ENCODE results near the gene NTPCR.

The NTPCR gene

GRCh38 chr1:232962761-232963745 lies 12.6 kb downstream of the NTPCR start:
- CTCF ChIA-PET, result interaction anchor here (0.6 to 1.3 kb wide), 4 partner anchors 11 to 385 kb away, joined by 3 read pairs; no protein-coding TSS in a partner anchor
- Mint-ChIP-seq H3K4me1 (peaks cover 21% of the 10 kb centered on the region), H3K4me3 (no peak overlapping the region), H3K9me3 (peaks cover 6% of the 10 kb centered on the region), H3K36me3 (peaks cover 48% of the 10 kb centered on the region), H3K27me3 (no peaks in the 10 kb centered on the region), H3K27ac (no peak overlapping the region)
- DNase-seq, result no peak

GRCh38 chr1:232964601-232965000 lies 14.2 kb downstream of the NTPCR start:
- no peak for DNase-seq
- H3K27me3 Mint-ChIP-seq, result no peaks in the 10 kb centered on the region
- H3K36me3 Mint-ChIP-seq, result peaks cover 48% of the 10 kb centered on the region
- H3K4me1 Mint-ChIP-seq, result peaks cover 27% of the 10 kb centered on the region
- H3K9me3 Mint-ChIP-seq, result no peaks in the 10 kb centered on the region
- CTCF ChIA-PET, result interaction anchor here (3.3 kb wide), 1 partner anchor 12 kb away, joined by 12 read pairs; no protein-coding TSS in a partner anchor
- no peak overlapping the region for H3K27ac Mint-ChIP-seq
- H3K4me3 Mint-ChIP-seq, result no peak overlapping the region

GRCh38 chr1:232965124-232965911 lies 14.9 kb downstream of the NTPCR start:
- DNase-seq, result no peak
- H3K4me1 Mint-ChIP-seq, result peaks cover 27% of the 10 kb centered on the region
- no peak overlapping the region for H3K27ac Mint-ChIP-seq
- CTCF ChIA-PET, result interaction anchor here (3.3 kb wide), 1 partner anchor 13 kb away, joined by 12 read pairs; no protein-coding TSS in a partner anchor
- H3K27me3 Mint-ChIP-seq, result no peaks in the 10 kb centered on the region
- H3K9me3 Mint-ChIP-seq, result no peaks in the 10 kb centered on the region
- no peak overlapping the region for H3K4me3 Mint-ChIP-seq
- peaks cover 51% of the 10 kb centered on the region for H3K36me3 Mint-ChIP-seq

- Mint-ChIP-seq H3K36me3 (peaks cover 51% of the 10 kb centered on the region), H3K4me3 (no peak overlapping the region), H3K27me3 (no peaks in the 10 kb centered on the region), H3K4me1 (peaks cover 27% of the 10 kb centered on the region), H3K27ac (no peak overlapping the region), H3K9me3 (no peaks in the 10 kb centered on the region)
- no peak for DNase-seq
- CTCF ChIA-PET, result interaction anchor here (3.3 kb wide), 1 partner anchor 13 kb away, joined by 12 read pairs; no protein-coding TSS in a partner anchor
These were observed 15.5 kb downstream of the NTPCR start for GRCh38 chr1:232965912-232966217.

GRCh38 chr1:232966663-232967062 lies 16.3 kb downstream of the NTPCR start:
- CTCF ChIA-PET, result interaction anchor here (3.3 kb wide), 1 partner anchor 14 kb away, joined by 12 read pairs; no protein-coding TSS in a partner anchor

GRCh38 chr1:232968391-232968790 lies 18.0 kb downstream of the NTPCR start:
- CTCF ChIA-PET, result interaction anchor here (1.1 kb wide), 1 partner anchor 16 kb away, joined by 7 read pairs; no protein-coding TSS in a partner anchor
- H3K4me3 Mint-ChIP-seq, result no peak overlapping the region
- no peak for DNase-seq
- H3K4me1 Mint-ChIP-seq, result peaks cover 20% of the 10 kb centered on the region
- no peaks in the 10 kb centered on the region for H3K27me3 Mint-ChIP-seq
- peaks cover 13% of the 10 kb centered on the region for H3K9me3 Mint-ChIP-seq
- peaks cover 63% of the 10 kb centered on the region for H3K36me3 Mint-ChIP-seq
- H3K27ac Mint-ChIP-seq, result no peak overlapping the region

More at GRCh38 chr1:232966663-232967062, 16.3 kb downstream of the NTPCR start:
- peaks cover 2% of the 10 kb centered on the region for H3K9me3 Mint-ChIP-seq
- H3K27me3 Mint-ChIP-seq, result no peaks in the 10 kb centered on the region
- no peak overlapping the region for H3K4me3 Mint-ChIP-seq
- DNase-seq, result no peak
- no peak overlapping the region for H3K27ac Mint-ChIP-seq
- H3K4me1 Mint-ChIP-seq, result peaks cover 27% of the 10 kb centered on the region
- peaks cover 54% of the 10 kb centered on the region for H3K36me3 Mint-ChIP-seq

- DNase-seq, result no peak
- CTCF ChIA-PET, result interaction anchor here (1.1 kb wide), 1 partner anchor 17 kb away, joined by 7 read pairs; no protein-coding TSS in a partner anchor
- Mint-ChIP-seq H3K4me3 (no peak overlapping the region), H3K27ac (no peak overlapping the region), H3K9me3 (peaks cover 18% of the 10 kb centered on the region), H3K27me3 (no peaks in the 10 kb centered on the region), H3K36me3 (peaks cover 66% of the 10 kb centered on the region), H3K4me1 (peaks cover 17% of the 10 kb centered on the region)
These were observed 18.6 kb downstream of the NTPCR start for GRCh38 chr1:232968965-232969364.

- H3K27me3 Mint-ChIP-seq, result no peaks in the 10 kb centered on the region
- H3K4me3 Mint-ChIP-seq, result no peak overlapping the region
- peaks cover 23% of the 10 kb centered on the region for H3K9me3 Mint-ChIP-seq
- peaks cover 71% of the 10 kb centered on the region for H3K36me3 Mint-ChIP-seq
- peaks cover 16% of the 10 kb centered on the region for H3K4me1 Mint-ChIP-seq
- CTCF ChIA-PET, result no interaction called here
- DNase-seq, result no peak
- no peak overlapping the region for H3K27ac Mint-ChIP-seq
These were observed 19.4 kb downstream of the NTPCR start for GRCh38 chr1:232969799-232970198.

- Mint-ChIP-seq H3K9me3 (peaks cover 23% of the 10 kb centered on the region), H3K27ac (no peak overlapping the region), H3K36me3 (peaks cover 70% of the 10 kb centered on the region), H3K4me3 (no peak overlapping the region), H3K27me3 (no peaks in the 10 kb centered on the region), H3K4me1 (peaks cover 9% of the 10 kb centered on the region)
- DNase-seq, result no peak
- CTCF ChIA-PET, result no interaction called here
These were observed 20.1 kb downstream of the NTPCR start for GRCh38 chr1:232970508-232970907.

- Mint-ChIP-seq H3K27ac (peak overlapping the region; percentile 60), H3K9me3 (peaks cover 25% of the 10 kb centered on the region), H3K27me3 (no peaks in the 10 kb centered on the region), H3K4me3 (no peak overlapping the region), H3K36me3 (peaks cover 83% of the 10 kb centered on the region), H3K4me1 (peaks cover 22% of the 10 kb centered on the region)
- CTCF ChIA-PET, result no interaction called here
- no peak for DNase-seq
These were observed 23.5 kb downstream of the NTPCR start for GRCh38 chr1:232973652-232974611.

- Mint-ChIP-seq H3K4me3 (no peak overlapping the region), H3K27me3 (no peaks in the 10 kb centered on the region), H3K27ac (no peak overlapping the region), H3K36me3 (peaks cover 78% of the 10 kb centered on the region), H3K4me1 (peaks cover 25% of the 10 kb centered on the region), H3K9me3 (peaks cover 25% of the 10 kb centered on the region)
- DNase-seq, result no peak
- CTCF ChIA-PET, result no interaction called here
These were observed 24.6 kb downstream of the NTPCR start for GRCh38 chr1:232974971-232975370.

- peaks cover 54% of the 10 kb centered on the region for H3K36me3 Mint-ChIP-seq
- CTCF ChIA-PET, result interaction anchor here (0.6 kb wide), 1 partner anchor 88 kb away, joined by 3 read pairs; no protein-coding TSS in a partner anchor
- peak; percentile 47 for DNase-seq
These were observed 27.8 kb downstream of the NTPCR start for GRCh38 chr1:232978091-232978634.

GRCh38 chr1:232978815-232979214 lies 28.4 kb downstream of the NTPCR start:
- H3K27ac Mint-ChIP-seq, result peak overlapping the region; percentile 19
- H3K4me3 Mint-ChIP-seq, result no peak overlapping the region
- no peak for DNase-seq
- CTCF ChIA-PET, result no interaction called here
- peaks cover 49% of the 10 kb centered on the region for H3K36me3 Mint-ChIP-seq
- H3K27me3 Mint-ChIP-seq, result no peaks in the 10 kb centered on the region
- H3K9me3 Mint-ChIP-seq, result peaks cover 8% of the 10 kb centered on the region
- H3K4me1 Mint-ChIP-seq, result peaks cover 25% of the 10 kb centered on the region

More at GRCh38 chr1:232978091-232978634, 27.8 kb downstream of the NTPCR start:
- peak overlapping the region; percentile 83 for H3K27ac Mint-ChIP-seq
- H3K9me3 Mint-ChIP-seq, result peaks cover 14% of the 10 kb centered on the region
- peaks cover 25% of the 10 kb centered on the region for H3K4me1 Mint-ChIP-seq
- H3K27me3 Mint-ChIP-seq, result no peaks in the 10 kb centered on the region
- H3K4me3 Mint-ChIP-seq, result no peak overlapping the region
